DMS53 treated with DMSO at 0.1 percent for 48 hours (cell line): ENCODE measurements around the gene IL18R1.

Source experiments
- DNase-seq: peaks from one replicate; lab custom pipeline; 2025; ENCODE audit not compliant: unreplicated experiment; lab: John Stamatoyannopoulos, UW

IL18R1 gene

GRCh38 chr2:102386867-102387541 is 31.4 kb downstream of the IL18R1 start:
- no peak for DNase-seq

DNA sequence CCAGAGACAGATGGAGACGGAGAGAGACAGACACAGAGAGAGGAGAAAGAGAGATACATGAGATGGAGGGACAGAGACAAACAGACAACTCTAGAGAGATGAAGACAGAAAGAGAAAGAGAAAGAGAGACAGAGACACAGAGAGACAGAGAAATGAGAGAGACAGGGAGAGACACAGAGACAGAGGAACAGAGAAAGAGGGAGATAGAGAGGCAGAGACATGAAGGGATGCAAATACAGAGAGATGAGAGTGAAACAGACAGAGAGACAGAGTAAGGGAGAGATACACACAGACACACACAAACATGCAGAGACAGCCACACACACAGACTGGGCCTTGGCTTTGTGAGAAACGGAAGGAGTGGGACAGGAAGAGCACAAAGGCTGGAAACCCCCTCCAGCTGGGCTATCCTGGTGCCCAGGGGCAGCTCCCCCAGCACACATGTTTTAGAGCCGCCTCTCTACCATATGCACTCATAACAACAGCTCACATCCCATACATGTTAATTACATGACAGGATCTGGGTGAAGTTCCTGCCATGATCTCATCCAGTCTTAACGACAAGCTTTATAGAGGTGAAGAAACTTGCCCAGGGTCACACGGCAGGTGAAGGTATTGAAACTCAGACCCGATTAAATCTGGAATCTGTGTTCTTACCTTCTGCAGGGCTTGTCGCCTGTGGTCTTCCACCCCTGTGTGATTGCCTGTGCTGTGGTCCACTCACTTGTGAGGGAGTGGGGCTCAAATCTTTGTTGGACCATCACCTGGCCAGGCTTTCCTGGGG is 32.4 kb downstream of the IL18R1 start:
- no peak for DNase-seq

DNA sequence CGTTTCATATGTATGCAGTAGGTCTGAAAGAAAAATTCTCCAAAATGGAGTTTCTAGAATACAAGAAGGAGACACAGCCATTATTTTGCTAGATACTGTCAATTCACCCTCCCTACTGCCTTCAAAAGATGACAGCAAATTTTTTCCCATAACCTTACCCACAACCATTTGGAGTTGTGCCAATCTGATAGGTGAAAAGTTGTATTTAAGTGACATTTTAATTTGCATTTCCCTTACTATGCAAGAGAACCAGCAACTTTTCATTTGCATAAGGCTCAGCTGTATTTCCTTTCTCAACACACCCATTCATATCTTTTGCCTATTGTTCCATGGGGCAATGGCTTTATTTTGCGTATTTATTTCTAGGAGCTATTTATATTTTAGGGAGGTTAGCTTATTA is 36.0 kb downstream of the IL18R1 start:
- DNase-seq, result no peak

- DNase-seq, result no peak
These were observed 36.5 kb downstream of the IL18R1 start for GRCh38 chr2:102392096-102392495.

- DNase-seq, result no peak
These were observed 37.3 kb downstream of the IL18R1 start for GRCh38 chr2:102392942-102393341.

DNA sequence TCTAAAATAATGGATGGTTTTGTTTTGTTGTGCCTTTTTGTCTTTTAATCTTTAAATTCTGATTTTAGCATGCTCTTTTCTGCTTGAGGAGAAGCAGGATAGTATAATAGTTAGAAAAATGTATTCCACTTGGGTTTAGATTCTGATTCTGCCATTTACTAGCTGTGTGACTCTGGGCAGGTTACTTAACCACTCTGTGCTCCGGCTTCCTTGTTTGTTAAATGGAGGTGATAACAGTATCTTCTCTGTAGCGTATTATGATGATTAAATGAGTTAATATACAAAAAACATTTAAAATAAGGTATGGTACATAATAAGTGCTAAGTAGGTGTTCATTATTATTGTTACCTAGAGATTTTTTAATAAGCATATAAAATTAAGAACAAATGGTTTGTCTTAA is 40.4 kb downstream of the IL18R1 start:
- no peak for DNase-seq

DNA sequence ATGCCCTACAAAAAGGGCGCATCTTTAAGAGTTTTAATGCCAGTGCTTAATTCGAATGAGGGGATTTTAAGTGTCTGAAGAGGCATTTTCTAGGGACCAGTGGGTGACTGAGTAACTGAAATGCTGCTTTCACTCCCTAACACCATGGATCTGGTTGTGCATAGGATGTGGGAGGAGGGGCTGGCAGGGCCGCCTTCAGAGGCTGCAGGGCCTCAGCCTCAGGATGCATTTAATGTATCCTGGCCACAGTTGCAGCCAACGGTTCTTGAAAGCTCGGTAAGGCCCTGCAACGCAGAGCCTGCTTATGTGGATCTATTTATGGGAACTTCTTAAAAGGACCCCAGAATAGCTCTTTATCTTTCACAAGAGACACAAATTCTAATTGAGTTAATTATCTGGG is 41.6 kb downstream of the IL18R1 start:
- DNase-seq, result no peak

DNA sequence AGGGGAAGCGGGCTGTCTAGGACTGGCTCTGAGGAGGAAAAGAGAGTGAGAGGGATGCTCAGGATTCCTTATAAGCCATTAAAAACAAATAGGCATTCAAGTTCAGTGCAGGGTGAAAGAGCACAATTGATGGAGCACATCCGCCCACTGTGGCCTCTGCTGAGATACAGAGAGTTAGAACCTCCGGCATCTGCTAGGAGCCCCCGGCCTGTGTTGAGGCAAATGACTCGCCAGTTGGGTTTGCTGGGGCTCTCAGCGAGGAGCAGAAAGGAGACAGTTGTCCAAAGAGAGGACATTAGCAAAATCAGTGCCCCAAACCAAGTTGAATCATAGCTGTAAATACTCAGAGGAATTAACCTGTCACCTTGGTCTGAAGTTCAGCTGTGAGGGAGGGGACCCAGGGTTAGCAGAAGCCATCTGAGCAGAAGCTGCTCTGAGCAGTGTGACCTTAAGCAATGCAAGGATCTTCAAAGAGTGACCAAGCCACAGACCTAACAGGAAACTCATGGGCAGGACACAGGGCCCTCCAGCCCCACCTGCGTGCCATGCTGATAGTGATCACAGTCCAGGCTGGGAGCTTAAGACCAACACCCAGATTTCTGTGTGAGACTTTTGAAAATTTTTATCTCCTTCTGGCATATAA is 44.0 kb downstream of the IL18R1 start:
- no peak for DNase-seq

- no peak for DNase-seq
These were observed 45.9 kb downstream of the IL18R1 start for GRCh38 chr2:102401456-102401855.

GRCh38 chr2:102401865-102402264 is 46.3 kb downstream of the IL18R1 start:
- DNase-seq, result no peak

GRCh38 chr2:102410952-102411351 is 55.4 kb downstream of the IL18R1 start:
- DNase-seq, result no peak

DNA sequence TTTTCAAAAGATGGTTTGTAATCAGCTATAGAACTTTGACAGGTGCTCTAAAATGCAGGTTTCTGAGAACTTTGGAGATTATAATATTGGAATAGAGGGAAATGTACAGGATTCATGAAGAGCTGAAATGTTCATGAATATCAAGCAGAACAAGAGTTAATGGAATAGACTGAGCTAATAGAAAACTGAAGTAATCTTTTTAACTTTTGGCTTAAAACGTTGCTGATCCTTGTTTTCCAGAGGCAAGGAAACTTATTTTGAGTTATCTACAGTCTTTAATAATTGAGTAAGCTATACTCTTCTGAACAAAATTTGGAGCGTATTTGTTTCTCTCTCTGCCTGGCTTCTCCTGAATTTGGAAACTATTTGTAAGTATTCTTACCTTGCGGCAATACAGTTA is 56.6 kb downstream of the IL18R1 start:
- no peak for DNase-seq

DNA sequence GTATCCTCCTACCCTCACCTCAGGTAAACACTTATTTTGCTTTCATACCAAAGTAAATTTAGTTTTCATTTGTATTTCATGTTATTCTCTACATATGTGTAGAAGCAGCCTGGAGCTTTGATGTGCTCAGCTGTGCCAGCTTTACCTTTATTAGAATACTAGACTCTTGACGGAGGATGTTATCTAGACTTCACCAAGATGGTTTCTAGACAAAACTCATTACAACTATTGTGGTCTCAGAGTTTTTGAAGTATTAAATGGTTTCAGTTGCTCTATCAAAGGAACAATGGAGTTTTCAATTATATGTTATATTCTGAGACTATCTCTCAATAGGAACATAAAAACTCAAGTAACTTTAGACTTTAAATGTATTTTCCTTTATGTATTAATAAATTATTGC is 62.4 kb downstream of the IL18R1 start:
- DNase-seq, result no peak

DNA sequence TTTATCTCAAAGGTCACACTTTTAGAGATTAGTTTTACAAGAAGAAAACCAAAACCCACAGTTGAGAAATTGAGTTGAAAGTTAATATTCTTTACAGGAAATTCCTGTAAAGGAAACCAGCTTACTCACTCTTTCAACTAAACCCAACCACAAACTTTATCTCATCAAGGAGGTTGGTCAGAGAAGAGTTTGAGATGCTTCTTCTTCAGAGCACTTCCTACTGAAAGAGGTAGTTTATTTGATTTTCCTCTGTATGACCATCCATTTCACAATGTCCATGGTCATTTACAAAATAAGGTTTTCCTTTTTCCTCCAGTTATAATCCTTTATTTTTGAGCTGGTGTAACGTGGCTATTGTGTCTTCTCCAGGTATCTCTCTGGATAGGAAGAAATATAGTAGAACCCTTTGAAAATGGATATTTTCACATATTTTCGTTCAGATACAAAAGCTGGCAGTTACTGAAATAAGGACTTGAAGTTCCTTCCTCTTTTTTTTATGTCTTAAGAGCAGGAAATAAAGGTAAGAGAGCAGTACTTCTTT is 62.9 kb downstream of the IL18R1 start:
- DNase-seq, result no peak

DNA sequence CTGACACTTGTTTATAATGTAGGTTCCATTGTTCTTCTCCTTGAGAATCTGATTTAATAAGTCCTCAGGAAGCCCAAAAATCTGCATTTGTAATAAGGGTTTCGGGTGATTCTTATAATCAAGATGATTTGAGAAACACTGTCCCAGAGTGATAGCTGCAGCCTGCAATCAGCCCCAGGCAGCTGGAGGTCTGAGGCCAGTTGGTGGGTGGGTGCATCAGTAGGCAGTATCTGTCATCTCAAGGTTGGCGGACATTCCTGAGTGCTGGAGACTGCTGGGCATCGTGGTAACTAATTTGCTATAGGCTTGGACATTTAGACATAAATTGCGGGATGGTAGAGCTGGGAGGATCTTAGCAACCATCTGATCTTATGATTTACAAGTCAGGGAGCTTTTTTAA is 64.7 kb downstream of the IL18R1 start:
- DNase-seq, result no peak

DNA sequence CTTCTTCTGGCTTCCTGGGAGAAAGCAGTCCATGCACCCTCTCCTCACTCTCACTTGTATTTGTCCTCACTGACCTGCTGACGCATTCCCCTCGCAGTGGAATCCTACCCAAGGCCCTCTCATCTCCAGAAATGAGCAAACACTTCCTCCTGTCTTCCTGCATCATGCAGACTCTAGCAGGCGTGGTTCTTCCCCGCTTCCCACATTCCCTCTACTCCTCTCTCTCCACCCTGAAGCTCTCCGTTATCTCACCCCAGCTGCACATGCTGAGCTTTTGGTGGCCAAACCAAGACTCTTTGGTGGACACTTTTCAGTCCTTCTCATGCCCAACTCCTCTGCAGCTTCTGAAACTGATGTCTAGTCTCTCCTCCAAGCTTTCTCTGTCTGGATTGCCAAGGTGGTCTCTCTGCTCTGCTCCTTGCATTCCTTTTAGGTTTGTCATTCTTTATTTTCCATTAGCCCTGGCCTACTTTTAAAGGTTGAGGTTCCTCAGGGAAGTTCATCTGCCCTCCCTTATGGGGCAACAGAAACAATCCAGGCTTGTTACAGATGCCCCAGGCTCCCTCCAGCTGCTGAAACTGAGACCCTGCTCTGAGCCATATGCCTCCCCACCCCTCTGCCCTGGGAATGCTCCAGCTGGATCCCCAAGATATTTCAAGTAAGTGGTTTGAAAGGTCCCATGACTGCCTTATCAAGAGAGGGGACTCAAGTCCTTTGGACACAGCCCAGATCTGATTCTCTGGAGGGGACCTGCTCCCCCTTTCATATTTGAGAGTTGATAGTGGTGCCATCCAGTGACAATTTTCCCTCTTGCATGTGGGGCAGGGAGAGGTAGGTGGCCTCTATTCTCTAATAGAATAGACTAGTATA is 66.5 kb downstream of the IL18R1 start:
- no peak for DNase-seq

GRCh38 chr2:102422910-102423309 is 67.3 kb downstream of the IL18R1 start, which contains the start of gene IL18RAP:
Gene IL18RAP (plus strand): TSS chr2:102423160. CDS start chr2:102423278, 118 bp downstream.
- DNase-seq, result no peak

DNA sequence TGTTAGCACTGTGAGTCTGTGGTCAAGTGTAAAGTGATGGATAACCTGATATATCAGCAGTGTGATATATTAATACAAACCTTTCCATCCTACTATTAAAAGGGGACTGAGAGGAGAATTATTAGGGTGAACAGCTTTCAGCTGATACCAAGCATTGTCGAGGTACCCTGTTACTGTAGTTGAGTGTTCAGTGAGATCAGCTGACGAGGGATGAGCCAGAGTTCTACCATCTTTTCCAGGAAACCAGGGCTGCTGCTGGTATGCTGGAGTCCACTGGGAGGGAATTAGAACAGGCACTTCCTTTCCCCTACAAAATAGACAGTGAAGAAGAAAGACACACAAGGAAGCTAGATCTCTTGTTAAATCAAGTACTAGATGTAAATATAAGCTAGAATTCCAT is 67.8 kb downstream of the IL18R1 start:
- no peak for DNase-seq

GRCh38 chr2:102424754-102425153 is 69.2 kb downstream of the IL18R1 start:
- DNase-seq, result no peak

- no peak for DNase-seq
These were observed 70.0 kb downstream of the IL18R1 start for GRCh38 chr2:102425441-102426132.
